Spleen (tissue), 11 donors: ENCODE measurements around the gene AK1. TPM values are rescaled to one million over a fixed set of nuclear protein-coding genes. Genes with fewer than 3 reads are reported as not detected.

Experiments
- DNase-seq: peaks from one replicate; pipeline ENCODE4 v3.0.0-alpha.2; 2020
- H3K27ac ChIP-seq, 8 donors: fragments of 200-600 bp; sonication (generic) in 7 of 8; 1 replicate in 4 of 8; 2 replicates in 4 of 8; pipeline versions ENCODE4 v1.5.0 to v1.8.0; 2016 to 2021; ENCODE audit warnings: inconsistent platforms in 4 of 8, mild to moderate bottlenecking in 4 of 8, moderate library complexity in 1 of 8
- H3K27me3 ChIP-seq, 7 donors: fragments of 200-600 bp; sonication (generic) in 6 of 7; replicated peaks in 1 of 7; 1 replicate in 4 of 7; 2 replicates in 3 of 7; pipeline versions ENCODE4 v1.5.0 to v1.8.0; 2016 to 2021; ENCODE audit warnings: inconsistent platforms in 3 of 7, mild to moderate bottlenecking in 1 of 7
- H3K36me3 ChIP-seq, 6 donors: fragments of 200-600 bp; sonication (generic) in 5 of 6; 1 replicate in 4 of 6; 2 replicates in 2 of 6; pipeline versions ENCODE4 v1.5.0 to v1.8.0; 2016 to 2021; ENCODE audit warnings: inconsistent platforms in 2 of 6
- H3K4me1 ChIP-seq, 6 donors: fragments of 200-600 bp; sonication (generic) in 5 of 6; 1 replicate in 3 of 6; 2 replicates in 3 of 6; pipeline versions ENCODE4 v1.5.0 to v1.8.0; 2016 to 2021; ENCODE audit warnings: inconsistent platforms in 3 of 6
- H3K4me3 ChIP-seq, 8 donors: fragments of 200-600 bp; sonication (generic) in 7 of 8; 1 replicate in 4 of 8; 2 replicates in 4 of 8; pipeline versions ENCODE4 v1.5.0 to v1.8.0; 2016 to 2021; ENCODE audit warnings: inconsistent platforms in 4 of 8, mild to moderate bottlenecking in 4 of 8, moderate library complexity in 2 of 8
- H3K9me3 ChIP-seq, 8 donors: fragments of 200-600 bp; sonication (generic) in 7 of 8; 1 replicate in 4 of 8; 2 replicates in 4 of 8; pipeline versions ENCODE4 v1.5.0 to v1.8.0; 2016 to 2021; ENCODE audit warnings: inconsistent platforms in 4 of 8
- CTCF ChIP-seq, 11 experiments: fragments of 200-600 bp in 7 of 11; fragments of 450-650 bp in 4 of 11; sonication (generic) in 4 of 11; IDR thresholded peaks in 8 of 11; conservative IDR thresholded peaks in 3 of 11; 1 replicate in 7 of 11; 2 replicates in 4 of 11; pipeline versions ENCODE4 v1.4.0 to v1.8.0; 2016 to 2021; ENCODE audit warnings: antibody characterized with exemption in 11 of 11, inconsistent platforms in 4 of 11, mild to moderate bottlenecking in 1 of 11
- POLR2A ChIP-seq, 3 donors: fragments of 450-650 bp; IDR thresholded peaks; one replicate each; pipeline ENCODE4 v1.5.1; 2017; ENCODE audit warnings: antibody characterized with exemption in 3 of 3, mild to moderate bottlenecking in 1 of 3
- POLR2AphosphoS5 ChIP-seq, 3 donors: sonication (generic); formaldehyde crosslinking; IDR thresholded peaks; one replicate each; pipeline ENCODE4 v1.5.1; 2017; ENCODE audit warnings: antibody characterized with exemption in 3 of 3
- WGBS, 5 donors: extraction: QIAGEN DNeasy Blood & Tissue Kit in 3 of 5; methylation state at CpG; one replicate each; pipeline versions ENCODE4 v1.1.5 to v1.1.7; 2013 to 2018; 5-methylcytosine and 5-hydroxymethylcytosine counted together
- intact Hi-C: fragments of 100-400 bp; cut with DNase I; formaldehyde crosslinking; loops from one replicate; pipeline ENCODE4 v1.15.0; 2023; ENCODE audit warnings: low total_unique reads
- polyA plus RNA-seq, 3 donors: library from polyadenylated mRNA; stranded (reverse); fragments of 200-250 nt; gene quantifications; one replicate each; pipeline ENCODE4 v1.2.1, GENCODE V29; 2013
- total RNA-seq, 7 donors: library from RNA; depleted of rRNA in 3 of 7; stranded (reverse); fragments of >200 nt in 3 of 7; fragmentation: NEBNext Ultra II Directional in 4 of 7; extraction: Animal tissue kit (Norgen Biotek cat#: 25700) in 4 of 7; gene quantifications; one replicate each; pipeline versions ENCODE4 v1.1.0 to v1.2.1, GENCODE V29; 2016 to 2021
- donor health status: healthy with polysubstance abuse.
- donor health status: DM: no; HTN: no; CAD: no; lungs with moderate emphysema.
- donor health status: DM: no; HTN: no; CAD: no.
- donor health status: Bipolar disorder and iron deficiency.
- donor health status: healthy.
- donor health status: DM: no; HTN: no; CAD: no.
- donor health status: DM: yes; HTN: yes; CAD: no.

Gene AK1
- total and polyA plus RNA-seq, 10 donors = 41.3 to 97.9 (median 62.3) TPM

- no peaks in the 10 kb centered on the region for H3K9me3 ChIP-seq
- DNase-seq = no peak
- H3K4me1 ChIP-seq = peaks cover 29 to 90% (median 69%) of the 10 kb centered on the region in 6 donors
- H3K27me3 ChIP-seq = no peaks in the 10 kb centered on the region
- 87 to 98% (median 95%) methylated on average over 11 of the region's 11 CpGs for WGBS, 5 donors
- intact Hi-C loops = no loop called here
- H3K4me3 ChIP-seq = no peak overlapping the region
- peak overlapping the region in 3 of 8 donors; percentile 25 to 62 (median 57) for H3K27ac ChIP-seq
- H3K36me3 ChIP-seq = peaks cover 3 to 65% (median 44%) of the 10 kb centered on the region in 6 donors
- no peak for TF ChIP-seq POLR2A (IDR thresholded peaks at IDR 0.05)
- no peak for TF ChIP-seq POLR2AphosphoS5 (IDR thresholded peaks at IDR 0.05)
- TF ChIP-seq CTCF (IDR thresholded peaks at IDR 0.05 in 8 of 11, conservative IDR thresholded peaks at IDR 0.05 in 3 of 11) = no peak
Observed at GRCh38 chr9:127913682-127914081, 36.2 kb upstream of the AK1 start.

GRCh38 chr9:127912882-127913281, 35.4 kb upstream of the AK1 start:
- Histone ChIP-seq H3K27me3 (no peaks in the 10 kb centered on the region), H3K27ac (peak overlapping the region in 5 of 8 donors; percentile 6 to 63 (median 36)), H3K4me3 (no peak overlapping the region), H3K4me1 (peaks cover 21 to 88% (median 62%) of the 10 kb centered on the region in 6 donors), H3K36me3 (peaks cover 3 to 73% (median 52%) of the 10 kb centered on the region in 6 donors), H3K9me3 (no peaks in the 10 kb centered on the region)
- intact Hi-C loops = no loop called here
- DNase-seq = no peak
- TF ChIP-seq POLR2AphosphoS5 (IDR thresholded peaks at IDR 0.05) (no peak), CTCF (IDR thresholded peaks at IDR 0.05 in 8 of 11, conservative IDR thresholded peaks at IDR 0.05 in 3 of 11) (no peak), POLR2A (IDR thresholded peaks at IDR 0.05) (no peak)
- 84 to 89% (median 87%) methylated on average over 5 of the region's 5 CpGs for WGBS, 5 donors

GRCh38 chr9:127912296-127912695, 34.8 kb upstream of the AK1 start:
- TF ChIP-seq CTCF (IDR thresholded peaks at IDR 0.05 in 8 of 11, conservative IDR thresholded peaks at IDR 0.05 in 3 of 11) (no peak), POLR2AphosphoS5 (IDR thresholded peaks at IDR 0.05) (peak in 2 of 3 donors; percentile 33 to 58)
- Histone ChIP-seq H3K36me3 (peaks cover 3 to 79% (median 55%) of the 10 kb centered on the region in 6 donors), H3K4me3 (no peak overlapping the region), H3K9me3 (no peaks in the 10 kb centered on the region), H3K27ac (peak overlapping the region in 4 of 8 donors; percentile 45 to 63 (median 61)), H3K4me1 (peaks cover 17 to 88% (median 60%) of the 10 kb centered on the region in 6 donors), H3K27me3 (no peaks in the 10 kb centered on the region)
- DNase-seq = no peak
- intact Hi-C loops = no loop called here
- 94 to 98% (median 96%) methylated on average over 22 to 31 of the region's 31 CpGs for WGBS, 5 donors

GRCh38 chr9:127910613-127911205, 33.2 kb upstream of the AK1 start:
- intact Hi-C loops = no loop called here
- H3K4me1 ChIP-seq = peaks cover 25 to 90% (median 64%) of the 10 kb centered on the region in 6 donors
- H3K36me3 ChIP-seq = peaks cover 3 to 81% (median 55%) of the 10 kb centered on the region in 6 donors
- no peak for TF ChIP-seq POLR2A (IDR thresholded peaks at IDR 0.05)
- TF ChIP-seq CTCF (IDR thresholded peaks at IDR 0.05 in 8 of 11, conservative IDR thresholded peaks at IDR 0.05 in 3 of 11) = peak in 2 of 11 experiments; percentile 20 to 26
- 62 to 79% (median 76%) methylated on average over 6 of the region's 6 CpGs for WGBS, 5 donors
- H3K27me3 ChIP-seq = no peaks in the 10 kb centered on the region
- no peaks in the 10 kb centered on the region for H3K9me3 ChIP-seq
- peak overlapping the region in 6 of 8 donors; percentile 23 to 63 (median 52) for H3K27ac ChIP-seq
- no peak for DNase-seq
- no peak overlapping the region for H3K4me3 ChIP-seq
